Fibroblast of the conjunctiva (primary cell): ENCODE results near the gene NKX2-8.
"Not testable (repeated sequence)": the region's sequence is repeated elsewhere in the genome, so short reads cannot be mapped to it uniquely, and the experiment has no call there.

Source experiments
- DNase-seq: peaks from one replicate; pipeline ENCODE4 v3.0.0-alpha.2; 2010; ENCODE audit warnings: low read depth

The NKX2-8 gene

DNA sequence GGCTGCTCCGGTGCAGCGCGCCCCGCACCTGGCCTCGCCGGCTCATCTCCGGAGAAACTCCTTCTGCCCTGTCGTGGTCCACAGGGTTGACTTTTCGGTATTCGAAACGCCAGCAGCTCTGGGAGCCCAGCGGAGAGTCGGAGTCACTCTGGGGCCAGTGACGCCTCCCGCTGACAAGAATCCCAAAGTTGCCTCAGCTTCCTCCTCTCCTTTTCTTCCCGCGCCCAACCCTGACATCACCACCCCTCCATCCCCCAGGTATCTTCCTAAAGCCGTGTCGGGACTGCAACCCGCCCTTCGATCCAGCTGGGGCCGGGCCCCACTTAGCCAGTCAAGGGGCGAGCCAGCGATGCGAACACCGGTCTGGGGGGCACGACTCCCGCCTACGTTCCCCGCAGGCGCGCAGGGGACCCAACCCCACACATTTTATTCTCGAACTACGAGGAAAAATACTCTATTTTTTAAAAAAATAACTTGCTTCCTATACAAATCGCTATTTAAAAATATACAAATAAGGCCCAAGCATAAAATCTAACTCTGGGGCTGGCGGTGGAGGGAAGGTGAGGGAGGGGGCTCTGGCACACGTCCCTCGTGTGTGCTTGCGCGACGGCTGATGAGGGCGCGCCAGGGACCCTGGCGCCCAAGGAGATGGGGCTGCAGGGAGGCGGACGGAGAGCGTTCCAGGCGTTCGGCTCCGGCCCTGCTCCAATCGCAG lies 2.1 kb downstream of the NKX2-8 start:
- DNase-seq, result no peak

GRCh38 chr14:36579573-36580140 lies 2.8 kb downstream of the NKX2-8 start:
- DNase-seq, result no peak

DNA sequence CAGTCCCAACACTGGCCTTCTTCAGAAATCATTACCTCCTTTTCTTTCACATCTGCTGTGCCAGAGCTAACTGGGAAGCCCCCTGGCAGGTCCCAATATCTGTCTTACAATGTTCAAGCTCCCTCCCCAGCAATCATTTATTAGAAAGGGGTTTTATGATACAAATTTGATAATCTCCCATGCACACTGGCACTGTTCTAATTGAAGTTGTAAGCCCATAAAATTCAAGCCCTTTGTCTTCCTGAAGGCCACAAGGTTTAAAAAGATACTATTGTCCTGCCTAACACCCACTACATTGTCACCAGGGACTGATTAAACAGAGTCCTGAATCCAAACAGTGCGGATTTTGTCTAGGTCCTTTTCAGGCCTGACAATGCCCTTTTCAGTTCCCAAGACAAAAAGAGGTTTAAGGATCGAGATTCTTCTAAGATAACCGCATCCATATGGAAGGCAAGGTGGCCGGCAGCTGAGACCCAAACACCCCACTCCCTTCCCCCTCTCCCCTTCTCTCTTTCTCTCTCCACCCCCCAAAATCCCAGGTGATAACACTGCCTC lies 3.3 kb downstream of the NKX2-8 start:
- DNase-seq, result no peak

DNA sequence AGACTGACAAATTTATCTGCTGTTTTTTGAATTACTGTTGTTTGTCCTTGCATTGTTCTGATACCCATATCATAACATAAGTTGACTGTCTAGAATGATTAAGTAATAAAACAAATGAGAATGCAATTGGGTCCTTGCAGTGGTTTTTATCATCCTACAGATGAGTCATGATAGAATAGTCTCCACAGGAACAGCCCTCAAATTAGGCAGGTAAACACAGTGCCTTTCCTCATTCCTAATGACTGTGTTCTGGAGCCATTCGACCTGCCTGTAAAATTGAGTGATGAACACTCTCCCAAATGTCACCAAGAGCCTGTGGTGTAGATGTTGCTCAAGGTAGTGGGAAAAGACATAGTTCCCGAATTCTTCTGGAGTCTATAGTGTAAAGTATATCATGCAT lies 12.3 kb downstream of the NKX2-8 start:
- no peak for DNase-seq

GRCh38 chr14:36556811-36557433 lies 25.5 kb downstream of the NKX2-8 start:
- DNase-seq, result no peak

GRCh38 chr14:36555998-36556743 lies 26.2 kb downstream of the NKX2-8 start:
- no peak for DNase-seq

DNA sequence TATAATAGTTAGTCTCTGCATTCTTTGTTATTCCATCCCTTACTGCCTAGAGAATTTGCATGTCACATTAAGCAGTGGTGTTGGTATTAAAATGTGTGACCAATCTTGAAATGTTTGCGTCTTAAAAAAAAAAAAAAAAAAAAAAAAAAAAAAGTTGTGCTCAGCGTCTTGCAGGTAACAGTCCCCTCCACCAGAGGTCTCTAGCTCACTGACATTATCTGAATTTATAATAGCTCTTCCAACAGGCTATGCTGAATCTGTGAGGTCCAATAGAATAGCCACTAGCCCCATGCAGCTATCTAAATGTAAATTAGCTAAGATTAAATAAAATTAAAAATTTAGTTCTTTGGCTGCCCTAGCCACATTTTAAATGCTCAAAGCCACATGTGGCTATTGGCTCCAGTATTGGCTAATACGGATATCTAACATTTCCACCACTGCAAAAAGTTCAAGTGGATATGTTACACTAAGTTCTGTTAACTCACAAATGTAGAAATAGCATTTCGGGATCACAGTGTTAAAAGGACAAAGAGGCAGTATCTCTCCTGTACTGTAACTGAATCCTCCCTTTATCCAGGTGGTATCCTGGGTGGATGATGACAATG lies 28.7 kb downstream of the NKX2-8 start:
- peak; percentile 30 for DNase-seq

DNA sequence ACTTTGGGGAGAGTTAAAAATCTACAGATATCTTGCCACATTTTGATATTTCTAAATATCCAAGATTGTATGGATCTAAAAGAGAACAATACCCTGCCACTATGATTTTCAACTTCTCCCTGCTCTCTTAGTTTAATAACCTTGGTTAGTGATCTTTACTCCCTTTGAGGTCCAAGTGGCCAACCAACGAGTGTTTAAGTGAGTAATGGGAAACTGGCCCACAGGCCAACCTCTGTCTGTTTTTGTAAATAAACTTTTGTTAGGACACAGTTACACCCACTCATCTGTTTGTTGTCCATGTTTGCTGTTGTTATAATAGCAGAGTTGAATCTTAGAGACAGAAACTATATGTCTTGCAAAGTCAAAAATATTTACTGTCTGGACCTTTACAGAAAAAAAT lies 31.5 kb downstream of the NKX2-8 start:
- DNase-seq, result no peak

DNA sequence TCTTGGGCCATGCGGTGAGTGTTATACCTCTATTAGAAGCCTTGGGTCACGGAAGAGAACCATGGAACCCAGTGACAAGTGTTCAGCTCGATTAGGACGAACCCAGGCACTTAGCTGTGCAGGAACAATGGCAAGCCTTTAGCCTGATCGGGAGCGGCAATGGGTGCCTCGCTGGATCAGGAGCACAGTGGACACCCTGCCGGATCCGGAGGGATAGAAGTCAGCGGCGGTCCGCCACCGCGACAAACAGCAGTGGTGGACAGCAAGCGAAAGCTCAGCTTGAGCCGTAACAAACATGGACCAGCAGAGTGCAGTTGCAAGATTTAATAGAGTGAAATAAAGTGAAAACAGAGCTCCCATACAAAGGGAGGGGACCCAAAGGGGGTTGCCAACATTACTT lies 38.1 kb downstream of the NKX2-8 start:
- DNase-seq, result not testable (repeated sequence)

DNA sequence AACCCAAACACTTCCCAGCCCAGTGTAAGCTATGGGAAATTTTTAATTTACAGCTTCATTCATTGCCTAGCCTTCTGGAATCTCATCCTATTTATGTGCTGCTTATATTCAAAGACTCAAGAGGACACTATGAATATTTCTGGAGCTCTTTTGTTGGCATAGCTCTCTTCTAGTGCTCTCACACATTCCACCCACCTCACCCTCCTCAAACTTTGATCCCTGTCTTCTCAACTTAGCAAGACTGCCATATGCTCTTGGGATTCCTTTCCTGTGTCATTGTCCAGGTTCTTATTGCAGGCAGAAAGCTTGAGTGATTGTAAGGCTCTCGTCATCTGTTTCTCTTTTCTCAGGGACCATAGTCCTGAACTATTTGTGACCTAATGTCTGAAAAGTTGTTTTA lies 44.4 kb downstream of the NKX2-8 start:
- no peak for DNase-seq
